Kidney capillary endothelial cell (primary cell): ENCODE measurements around the gene UBAC2.
A peak's percentile ranks its signal among the peaks of the same experiment; 100 is the strongest.

Source experiments
- DNase-seq: peaks from one replicate; pipeline ENCODE4 v3.0.0-alpha.2; 2018; ENCODE audit warnings: low spot score

Gene UBAC2

DNA sequence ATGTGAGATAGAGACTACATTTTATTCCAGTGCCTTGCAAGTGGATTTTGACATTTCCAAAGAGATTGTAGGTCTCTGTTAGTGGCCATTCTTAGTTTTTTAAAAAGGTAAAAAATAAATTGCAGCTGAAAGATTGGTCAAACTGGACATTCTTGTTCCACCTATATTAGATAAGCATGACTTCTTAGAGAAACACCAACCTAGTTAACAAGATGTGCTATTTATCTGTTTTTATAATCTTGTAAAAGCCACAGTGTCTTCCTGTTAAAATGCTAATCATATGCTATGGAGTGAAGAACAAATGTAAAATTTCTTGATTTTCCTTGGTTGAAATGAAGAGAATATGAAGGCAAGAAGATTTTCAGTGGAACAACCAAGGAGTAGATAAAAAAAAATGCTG is 140.0 kb downstream of the UBAC2 start:
- no peak for DNase-seq

DNA sequence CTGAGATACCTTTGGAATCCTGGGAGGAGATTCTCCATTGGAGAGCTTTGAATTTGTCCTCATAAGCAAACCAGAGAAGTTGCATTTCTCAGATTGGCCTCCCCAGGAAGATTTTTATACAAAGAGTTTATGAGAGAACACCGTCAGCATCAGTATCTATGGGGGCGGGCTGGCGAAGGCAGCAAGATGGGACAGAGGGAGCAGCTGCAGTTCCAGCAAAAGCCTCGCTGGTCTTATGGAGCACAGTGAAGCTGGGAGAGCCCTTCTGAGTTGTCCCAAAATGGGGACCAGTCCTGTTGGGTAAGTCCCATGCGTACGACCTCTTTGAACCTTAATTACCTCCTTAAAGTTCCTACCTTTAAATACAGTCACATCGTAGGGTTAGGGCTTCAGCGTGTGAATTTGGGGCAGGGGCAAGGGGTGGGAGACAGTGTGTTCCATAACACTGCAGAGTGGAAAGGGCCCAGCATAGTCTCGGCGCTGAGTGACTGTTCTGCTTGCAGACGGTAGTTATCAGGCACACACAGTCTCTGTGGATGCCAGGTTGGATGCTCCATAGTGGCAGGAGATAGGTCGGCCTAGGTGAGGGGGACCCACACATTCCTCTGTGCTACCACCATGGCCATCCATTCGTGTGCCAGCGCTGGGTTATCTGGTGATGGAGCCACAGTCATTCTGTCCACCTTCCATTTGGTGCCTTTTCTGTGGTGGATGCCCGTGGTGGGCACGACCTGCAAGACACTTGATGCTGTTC is 141.5 kb downstream of the UBAC2 start:
- no peak for DNase-seq

DNA sequence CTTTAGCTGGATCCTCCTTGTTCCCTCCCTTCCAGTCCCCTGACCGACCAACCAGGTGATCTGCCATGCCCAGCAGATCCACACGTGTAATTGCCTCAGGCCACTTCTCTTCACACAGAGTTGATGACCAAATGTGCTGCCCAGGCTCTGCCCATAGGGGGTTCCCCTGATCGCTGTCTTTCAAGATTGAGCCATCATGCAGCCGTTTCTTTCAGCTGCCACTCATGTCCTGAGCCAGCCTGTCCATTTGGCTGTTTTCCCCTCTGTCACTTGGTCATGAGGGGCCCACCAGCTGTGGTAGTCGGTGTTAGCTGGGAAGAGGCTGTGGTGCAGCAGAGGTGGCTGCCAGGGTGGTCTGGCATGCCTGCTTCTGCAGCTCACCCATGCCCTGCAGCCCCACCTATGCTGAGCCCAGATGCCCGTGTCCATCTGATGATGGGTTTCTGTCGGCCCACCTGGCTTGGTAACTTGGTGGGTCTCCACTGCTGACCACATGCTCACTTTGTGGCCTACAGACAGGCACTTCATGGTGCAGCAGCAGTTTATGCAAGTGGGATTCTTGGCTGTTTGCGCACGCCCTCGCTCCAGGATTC is 142.2 kb downstream of the UBAC2 start:
- DNase-seq: no peak

DNA sequence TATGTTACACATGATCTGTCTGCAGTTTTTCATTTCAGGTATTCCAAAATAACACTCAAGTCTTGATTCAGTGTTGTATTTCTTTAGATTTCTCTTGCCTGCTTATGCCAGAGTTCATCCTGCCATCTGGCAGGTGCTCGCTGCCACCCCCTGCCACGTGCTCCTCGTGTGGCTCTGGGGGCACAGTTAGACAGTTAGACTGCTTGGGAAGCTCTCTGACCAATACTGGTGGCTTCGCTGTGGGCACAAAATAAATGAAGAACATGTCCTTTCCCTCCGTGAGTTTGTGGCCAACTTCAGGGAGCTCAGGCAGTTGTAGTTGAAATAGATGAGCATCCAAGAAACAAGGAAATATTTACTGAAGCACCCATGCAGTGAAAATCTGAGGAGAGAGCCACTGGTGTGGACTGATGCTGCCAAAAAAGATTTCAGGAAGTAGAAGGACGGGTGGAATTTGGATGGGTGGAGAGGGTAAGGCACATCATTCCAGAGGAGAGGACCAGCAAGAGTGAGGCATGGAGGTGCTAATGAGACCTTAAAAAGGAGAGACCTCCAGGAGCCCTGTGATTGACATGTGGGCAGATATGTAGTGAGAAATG is 144.1 kb downstream of the UBAC2 start:
- no peak for DNase-seq

DNA sequence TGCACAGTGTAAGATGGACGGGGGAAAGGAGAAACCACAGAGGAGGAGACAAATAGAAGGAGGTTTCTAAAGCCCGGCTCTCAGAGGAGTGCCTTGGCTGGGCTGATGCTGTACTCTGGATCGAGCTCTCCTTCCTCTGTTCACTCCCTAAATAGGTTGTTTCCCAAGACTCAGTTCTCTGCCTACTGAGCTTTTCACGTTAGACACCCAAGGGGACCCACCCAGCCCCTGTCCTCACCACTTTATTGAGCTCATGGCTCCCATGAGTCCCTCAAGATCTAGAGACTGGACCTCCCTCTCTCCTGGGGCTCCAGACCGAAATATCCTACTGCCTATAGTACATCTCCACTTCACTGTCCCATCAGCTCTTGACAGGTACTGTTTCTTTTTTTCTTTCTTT is 144.7 kb downstream of the UBAC2 start:
- no peak for DNase-seq

DNA sequence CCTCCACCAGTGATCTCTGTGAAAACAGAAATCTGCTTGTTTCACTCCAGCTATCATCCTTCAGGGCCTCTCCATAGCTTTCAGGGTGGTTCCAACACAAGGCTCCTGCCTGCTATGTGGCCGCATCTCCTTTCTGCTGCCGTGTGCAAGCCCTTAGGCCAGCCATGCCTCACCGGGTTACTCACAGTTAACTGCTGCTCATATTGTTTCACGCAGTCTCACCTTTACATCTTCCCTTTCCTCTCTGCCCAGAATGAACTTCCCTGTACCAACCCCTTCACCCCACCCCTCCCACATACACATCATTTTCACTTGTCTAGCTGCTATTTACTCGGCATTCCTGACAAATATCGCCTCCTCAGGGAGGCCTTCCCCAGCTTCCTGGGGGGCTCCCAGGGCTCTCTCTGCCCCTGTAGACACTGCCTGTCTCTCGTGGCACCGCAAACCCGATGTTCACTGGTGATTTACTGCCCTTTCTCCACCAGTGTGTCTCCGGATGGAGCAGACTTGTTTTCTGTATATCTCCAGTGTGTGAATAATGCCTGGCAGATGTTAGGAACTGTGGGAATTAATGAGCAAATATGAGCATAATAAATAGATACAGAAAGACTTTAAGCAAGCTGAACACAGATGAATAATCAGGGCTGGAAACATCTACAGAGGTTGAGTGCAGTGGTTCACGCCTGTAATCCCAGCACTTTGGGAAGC is 145.8 kb downstream of the UBAC2 start:
- no peak for DNase-seq

DNA sequence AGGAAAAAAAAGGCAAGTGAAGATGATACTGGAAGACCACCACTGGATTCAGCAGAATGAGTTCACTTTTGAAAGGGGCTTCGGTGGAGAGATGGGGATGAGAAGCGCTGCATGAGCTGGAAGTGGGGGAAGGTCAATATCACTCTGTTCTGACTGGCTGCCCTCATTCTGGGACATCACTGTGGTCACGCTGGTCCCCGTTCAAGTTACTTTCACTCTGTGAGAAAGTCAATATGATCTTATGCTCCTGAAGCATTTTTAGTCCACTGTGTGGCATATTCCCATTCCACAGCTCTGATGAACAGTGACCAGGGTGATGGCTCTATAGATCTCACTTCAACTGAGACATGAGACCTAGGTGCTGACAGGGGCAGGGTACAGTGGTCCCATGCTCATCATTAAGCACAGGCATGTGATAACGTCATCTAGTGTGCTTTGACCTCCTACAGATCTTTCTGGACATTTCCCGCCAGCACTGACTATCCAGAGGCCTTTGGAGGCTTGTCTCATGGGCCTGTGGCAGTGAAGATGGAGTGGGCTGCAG is 146.8 kb downstream of the UBAC2 start:
- DNase-seq: no peak

DNA sequence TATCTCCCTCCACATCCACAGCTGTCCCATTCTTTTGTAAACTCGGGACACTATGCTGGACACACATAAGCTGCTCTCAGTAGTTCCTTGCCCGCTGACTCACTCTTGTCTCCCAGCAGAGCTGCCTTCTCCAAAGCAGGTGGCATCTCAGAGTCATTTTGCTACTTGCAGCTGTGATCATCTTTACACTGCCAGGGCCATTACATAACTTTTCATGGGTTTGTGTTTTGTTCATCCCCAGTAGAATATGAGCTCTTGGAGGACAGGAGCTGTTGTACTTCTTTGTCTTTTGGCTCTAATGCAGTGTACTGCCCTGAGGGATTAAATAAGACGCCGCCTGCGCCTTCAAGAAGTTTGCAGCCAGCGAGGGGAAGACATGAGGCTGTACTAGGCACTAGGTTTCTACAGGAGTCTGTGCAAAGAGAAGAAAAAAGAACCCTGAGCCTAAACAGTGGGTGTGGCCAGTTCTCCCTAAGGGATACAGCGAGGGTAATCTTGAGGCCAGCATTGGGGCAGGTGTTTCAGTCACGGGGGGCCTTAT is 147.3 kb downstream of the UBAC2 start:
- DNase-seq: no peak

DNA sequence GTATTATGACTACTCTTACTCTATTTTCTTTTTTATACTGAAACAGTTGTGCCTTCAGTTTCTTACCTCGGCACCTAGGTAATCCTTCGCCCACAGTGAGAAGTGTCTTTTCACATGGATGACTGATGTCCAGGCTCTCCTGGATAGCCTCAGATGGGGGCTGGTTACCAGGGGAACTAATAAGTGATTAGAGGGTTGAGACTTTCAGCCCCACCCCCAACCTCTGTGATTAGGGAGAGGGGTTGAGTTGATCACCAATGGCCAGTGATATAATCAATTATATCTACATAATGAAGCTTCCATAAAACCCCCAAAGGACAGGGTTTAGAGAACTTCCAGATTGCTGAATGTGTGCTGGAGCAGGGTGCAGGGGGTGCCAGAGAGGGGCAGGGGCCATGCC is 149.5 kb downstream of the UBAC2 start:
- no peak for DNase-seq

DNA sequence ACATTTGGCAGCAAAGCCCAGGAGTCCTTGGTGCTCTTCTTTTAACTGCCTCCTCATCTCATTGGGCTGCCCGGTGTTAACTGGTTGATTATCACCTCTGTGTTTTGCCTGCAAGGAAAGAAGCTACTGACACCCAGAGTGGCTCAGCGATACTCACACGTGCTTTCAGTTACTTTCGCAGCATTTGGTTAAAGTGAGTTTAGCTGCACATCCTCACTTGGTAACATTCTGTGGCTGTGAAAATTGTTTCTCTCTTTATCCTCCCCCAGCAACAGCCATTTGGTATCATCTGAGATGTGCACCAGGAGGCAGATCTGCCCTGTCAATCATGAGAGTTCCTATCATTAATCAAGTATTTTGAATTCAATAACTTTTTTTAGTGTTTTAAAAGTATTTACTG is 151.1 kb downstream of the UBAC2 start:
- DNase-seq: no peak

DNA sequence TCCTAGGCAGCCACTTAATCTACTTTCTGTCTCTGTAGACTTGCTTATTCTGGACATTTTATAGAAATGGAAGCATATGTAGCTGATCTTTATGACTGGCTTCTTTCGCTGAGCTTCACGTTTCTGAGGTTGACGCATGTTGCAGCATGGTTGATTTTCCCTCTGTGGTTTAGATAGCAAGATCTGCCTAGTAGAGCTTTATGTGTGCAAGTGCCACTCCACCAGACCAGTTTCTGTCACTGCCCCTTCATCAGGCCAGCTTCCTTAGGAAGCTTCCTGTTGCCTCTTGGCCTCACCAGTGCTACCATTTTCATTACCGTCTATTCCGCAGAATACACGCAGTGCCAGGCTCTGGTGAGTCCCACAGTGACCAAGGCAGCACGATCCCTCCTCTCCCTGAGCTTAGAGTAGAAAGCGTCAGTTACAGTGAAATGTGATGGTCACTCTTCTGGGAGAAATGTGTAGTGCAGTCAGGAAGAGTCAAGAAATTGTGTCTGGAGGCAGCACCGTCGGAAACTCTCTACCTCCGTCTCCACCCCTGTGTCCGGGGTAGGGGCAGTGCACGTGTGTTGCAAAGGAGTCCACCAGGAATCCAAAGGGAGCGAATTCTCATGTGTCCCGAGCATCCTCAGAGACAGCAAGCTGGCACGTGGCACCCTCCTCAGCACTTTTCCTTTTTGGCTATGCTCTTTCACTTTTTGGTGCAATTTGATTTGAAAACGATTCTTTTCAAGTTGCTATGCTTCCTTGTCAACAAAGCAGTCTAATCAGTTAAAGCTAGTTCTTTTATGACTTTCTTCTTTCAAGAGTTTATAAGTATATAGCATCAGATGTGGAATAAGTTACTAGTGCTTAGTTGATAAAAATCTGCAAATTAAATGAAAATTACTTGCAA is 151.9 kb downstream of the UBAC2 start:
- no peak for DNase-seq

DNA sequence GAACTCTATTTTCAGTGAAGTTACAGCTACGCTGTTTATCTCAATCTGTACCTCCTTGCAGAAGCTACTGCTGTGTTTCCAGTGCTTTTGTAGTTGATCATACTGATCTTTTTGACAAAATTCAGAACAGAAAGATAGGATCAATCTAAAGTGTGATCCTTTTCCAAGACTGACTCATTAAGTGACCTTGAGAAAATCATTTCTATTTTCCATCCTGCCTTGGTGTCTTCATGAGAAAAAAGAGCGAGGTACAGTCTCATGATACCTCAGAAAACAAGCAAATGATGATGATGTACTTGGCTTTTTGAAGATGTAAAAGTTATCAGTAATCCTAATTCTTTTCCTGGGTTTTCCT is 152.6 kb downstream of the UBAC2 start:
- DNase-seq: no peak

DNA sequence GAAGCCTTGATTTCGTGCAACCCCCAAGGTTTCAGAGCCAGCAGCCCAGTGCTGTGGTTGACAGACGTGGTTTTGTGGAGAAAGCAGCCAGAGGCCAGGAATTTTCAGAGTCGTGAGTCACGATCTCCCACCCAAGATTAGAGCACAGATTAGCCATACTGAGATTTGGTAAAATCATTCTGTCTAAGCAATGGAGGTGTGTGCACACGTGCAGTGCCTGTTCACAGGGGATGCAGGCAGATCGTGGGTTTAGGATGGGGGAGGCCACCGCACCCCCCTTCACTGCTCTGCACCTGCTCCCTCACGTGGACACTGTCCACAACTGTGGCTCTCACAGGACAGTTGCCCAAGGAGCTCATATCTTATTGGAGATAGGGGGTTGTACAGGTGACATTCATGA is 153.2 kb downstream of the UBAC2 start:
- no peak for DNase-seq

DNA sequence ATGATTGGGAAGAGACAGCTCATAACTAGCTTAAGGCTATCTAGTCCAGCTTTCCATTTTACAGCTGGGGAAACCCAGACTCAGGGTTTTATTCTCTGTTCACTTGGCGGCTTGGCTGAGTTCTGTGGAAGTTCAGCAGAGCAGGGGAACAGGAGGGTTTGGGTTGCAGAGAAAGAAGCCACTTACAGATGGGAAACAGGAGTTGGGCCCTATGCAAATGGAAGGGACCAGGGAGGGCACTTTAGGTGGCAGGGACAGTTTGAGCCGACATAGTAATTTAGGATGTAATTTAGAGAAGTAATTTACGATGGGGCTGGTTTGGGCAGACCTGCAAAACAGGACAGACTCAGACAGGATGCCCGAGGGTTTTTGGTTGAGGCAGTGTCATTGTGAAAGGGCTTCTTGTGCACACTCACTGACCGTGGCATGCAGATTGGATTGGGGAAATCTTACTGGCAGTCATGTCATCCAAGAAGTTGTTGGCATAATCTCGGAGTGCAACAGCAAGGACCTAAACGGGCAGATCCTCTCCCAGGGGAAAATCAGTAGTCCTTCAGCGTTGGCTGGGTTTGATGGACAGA is 153.8 kb downstream of the UBAC2 start:
- DNase-seq: no peak

DNA sequence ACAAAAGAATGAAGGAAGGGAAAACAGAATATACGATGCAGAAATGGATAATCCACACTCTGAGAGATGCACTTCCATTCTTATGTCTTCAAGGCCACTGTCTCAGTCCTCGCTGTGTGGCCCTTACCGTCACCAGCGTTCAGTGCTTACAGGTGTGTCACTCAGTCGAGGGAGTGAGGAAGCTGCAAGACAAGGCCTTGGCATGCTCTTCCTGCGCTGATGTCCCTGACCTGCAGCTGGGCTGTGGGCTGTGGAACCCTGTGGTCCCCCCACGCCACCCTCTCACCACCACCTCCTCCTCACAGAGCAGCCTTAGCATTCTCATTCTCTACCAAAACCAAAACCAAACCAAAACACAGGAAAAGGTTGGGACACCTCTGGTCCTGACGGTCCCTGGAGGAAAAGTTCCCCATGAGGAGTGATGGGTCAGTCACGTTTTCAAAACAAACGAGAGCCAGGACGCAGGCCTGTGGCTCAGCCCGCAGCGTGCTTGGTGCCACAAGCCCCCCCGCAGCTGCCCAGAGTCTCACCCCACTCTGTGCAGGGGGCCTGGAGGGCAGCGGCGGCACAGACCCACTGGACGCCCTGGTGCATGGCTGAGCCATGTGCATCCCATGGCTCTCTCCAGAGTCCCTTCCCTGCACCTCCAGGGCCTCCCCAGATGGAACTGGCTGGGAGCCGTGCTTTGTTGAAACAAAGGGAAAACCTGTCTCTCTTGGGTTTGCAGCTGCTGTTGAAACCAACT is 154.8 kb downstream of the UBAC2 start:
- no peak for DNase-seq

DNA sequence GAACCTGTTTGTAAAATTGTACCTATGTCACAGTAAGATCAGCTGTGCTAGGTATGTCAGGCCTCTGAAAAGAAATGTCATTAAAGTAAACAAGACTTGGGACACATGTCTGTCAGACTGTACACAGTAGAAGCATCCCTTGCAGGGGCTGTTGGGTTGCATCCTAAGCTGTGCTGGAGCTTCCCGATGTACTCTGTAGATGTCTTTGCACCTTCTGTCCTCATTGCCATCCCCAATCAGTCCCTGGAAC is 155.3 kb downstream of the UBAC2 start:
- no peak for DNase-seq

DNA sequence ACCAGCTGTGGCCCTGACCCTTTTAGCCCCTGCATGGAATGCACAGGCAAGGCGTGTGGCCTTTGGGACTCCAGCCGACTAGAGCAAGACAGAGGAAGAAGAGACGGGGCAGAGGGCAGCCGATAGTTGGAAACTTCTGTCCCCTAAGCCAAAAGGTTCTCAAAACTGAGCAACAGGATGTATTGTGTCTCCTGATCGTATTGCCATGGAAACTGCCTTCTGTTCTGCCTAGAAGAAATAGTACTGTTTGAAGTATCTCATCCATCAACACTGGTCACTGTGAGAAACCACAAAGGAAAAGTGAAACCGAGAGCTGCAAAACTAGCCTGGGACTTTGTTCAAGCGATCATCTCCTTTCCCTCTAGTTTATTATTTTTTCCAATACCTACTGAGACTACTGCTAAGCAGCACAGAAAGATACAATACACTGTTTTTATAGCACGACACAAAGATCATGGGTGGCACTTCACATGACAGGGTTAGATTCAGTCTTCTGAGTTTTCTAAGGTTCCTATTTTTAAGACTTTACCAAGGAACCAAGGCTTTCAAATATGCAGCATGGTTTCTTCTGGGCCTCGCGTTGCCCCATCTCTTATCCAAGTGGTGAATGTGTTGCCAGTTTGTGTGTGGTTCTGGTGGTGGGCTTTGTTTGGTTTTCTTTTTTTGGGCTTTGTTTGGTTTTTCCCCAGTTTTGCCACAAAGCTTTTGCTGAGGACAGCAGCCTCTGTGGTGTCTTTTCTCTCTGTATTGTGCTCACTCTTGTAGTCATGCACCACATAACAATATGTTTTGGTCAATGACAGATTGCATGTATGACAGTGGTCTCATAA is 155.8 kb downstream of the UBAC2 start:
- peak; percentile 51 for DNase-seq

DNA sequence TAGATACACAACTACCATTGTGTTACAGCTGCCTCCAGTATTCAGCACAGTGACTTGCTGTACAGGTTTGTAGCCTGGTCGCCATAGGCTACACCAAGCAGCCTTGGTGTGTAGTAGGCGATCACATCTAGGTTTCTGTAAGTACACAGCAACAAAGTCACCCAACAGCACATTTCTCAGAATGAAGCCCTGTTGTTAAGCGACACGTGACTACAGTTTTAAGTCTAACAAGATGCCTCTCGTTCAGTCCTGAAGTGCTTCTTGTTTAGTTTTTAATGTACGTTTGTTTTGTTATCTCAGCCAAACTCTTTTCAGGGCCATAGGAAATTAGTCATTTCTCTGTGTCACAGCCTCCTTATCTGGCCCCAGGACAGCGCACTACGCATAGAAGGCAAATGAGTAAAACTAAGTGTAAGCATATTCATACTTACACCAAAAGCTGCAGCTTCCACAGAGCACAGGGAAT is 156.5 kb downstream of the UBAC2 start:
- peak; percentile 87 for DNase-seq

DNA sequence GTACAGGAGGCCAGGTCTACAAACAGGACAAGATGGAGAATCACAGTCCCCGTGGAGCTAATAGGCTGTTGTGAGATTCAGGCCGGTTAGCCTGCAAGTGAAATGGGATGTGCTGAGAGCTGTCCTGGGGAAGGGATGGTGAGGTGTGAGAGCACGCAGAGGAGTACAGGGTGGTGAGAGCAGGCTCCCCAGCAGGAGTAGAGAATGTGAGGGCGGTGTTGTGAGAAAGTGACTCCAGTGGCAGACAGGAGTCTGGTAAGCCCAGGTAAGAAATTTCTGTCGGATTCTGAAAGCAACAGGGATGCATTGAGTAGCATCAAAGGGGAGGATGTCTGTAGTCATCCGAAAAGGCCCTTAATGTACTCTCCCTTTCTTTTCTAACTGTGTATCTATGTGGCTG is 157.3 kb downstream of the UBAC2 start:
- no peak for DNase-seq

DNA sequence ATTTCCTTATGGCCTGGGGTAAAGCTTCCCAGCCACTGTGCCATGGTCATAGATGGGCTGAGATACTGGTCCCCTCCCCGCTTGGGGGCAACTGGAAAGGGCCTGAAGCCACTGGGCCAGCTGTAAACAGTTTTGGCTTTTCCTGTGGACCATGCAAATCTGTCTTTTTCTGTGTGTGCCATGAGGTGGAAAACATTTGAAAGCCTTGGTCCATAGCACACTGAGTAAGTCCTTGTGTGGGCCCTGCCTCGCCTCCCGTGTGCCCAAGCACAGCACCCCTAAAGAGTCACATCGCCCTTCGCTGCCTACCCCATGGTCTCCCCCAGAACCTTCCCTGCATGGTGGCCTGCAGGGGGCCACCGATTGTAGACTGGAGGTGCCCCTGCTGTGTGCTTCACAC is 158.9 kb downstream of the UBAC2 start:
- DNase-seq: no peak
